Astrocyte of the cerebellum (primary cell): ENCODE data around the gene BMP8A.
A peak's percentile ranks its signal among the peaks of the same experiment; 100 is the strongest.

Experiments used
- DNase-seq: peaks from one replicate; pipeline ENCODE4 v3.0.0-alpha.2; 2011; ENCODE audit warnings: low read depth
- H3K4me3 ChIP-seq: 2 replicates; pipeline ENCODE4 v1.5.1; 2011; ENCODE audit warnings: mild to moderate bottlenecking, low read depth, low read length, moderate library complexity
- in situ Hi-C: cut with HindIII; loops from 2 replicates; pipeline ENCODE4 v1.10.0; 2017; ENCODE audit warnings: low sequenced_read_pairs
- TF ChIP-seq, protein P1 (sequence below): IDR thresholded peaks from 2 replicates; pipeline ENCODE4 v1.5.1; 2012; ENCODE audit warnings: low read length, low read depth, moderate library complexity, mild to moderate bottlenecking; ENCODE audit errors: missing control alignments

BMP8A gene

DNA sequence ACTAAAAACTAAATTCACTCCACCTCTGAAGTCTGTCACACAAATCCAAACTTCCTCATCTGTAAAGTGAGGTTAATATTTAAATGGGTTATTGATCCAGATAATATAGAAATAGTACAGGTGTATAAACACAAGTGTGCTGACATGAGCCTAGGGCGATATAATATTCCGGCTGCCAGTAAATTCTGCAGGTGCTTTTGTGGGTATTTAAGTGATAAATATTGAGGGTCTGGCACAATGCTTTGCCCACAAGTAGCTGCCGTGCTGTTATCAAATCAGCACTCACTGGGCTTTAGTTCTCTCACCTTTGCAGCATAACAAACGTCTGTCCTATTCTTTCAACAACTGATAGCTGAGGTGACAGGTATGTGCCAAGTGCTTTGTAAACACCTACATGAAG is 77.6 kb downstream of the BMP8A start:
- H3K4me3 ChIP-seq, result no peak overlapping the region
- in situ Hi-C loops, result no loop called here
- TF ChIP-seq, protein P1, sequence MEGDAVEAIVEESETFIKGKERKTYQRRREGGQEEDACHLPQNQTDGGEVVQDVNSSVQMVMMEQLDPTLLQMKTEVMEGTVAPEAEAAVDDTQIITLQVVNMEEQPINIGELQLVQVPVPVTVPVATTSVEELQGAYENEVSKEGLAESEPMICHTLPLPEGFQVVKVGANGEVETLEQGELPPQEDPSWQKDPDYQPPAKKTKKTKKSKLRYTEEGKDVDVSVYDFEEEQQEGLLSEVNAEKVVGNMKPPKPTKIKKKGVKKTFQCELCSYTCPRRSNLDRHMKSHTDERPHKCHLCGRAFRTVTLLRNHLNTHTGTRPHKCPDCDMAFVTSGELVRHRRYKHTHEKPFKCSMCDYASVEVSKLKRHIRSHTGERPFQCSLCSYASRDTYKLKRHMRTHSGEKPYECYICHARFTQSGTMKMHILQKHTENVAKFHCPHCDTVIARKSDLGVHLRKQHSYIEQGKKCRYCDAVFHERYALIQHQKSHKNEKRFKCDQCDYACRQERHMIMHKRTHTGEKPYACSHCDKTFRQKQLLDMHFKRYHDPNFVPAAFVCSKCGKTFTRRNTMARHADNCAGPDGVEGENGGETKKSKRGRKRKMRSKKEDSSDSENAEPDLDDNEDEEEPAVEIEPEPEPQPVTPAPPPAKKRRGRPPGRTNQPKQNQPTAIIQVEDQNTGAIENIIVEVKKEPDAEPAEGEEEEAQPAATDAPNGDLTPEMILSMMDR, result no peak
- no peak for DNase-seq

DNA sequence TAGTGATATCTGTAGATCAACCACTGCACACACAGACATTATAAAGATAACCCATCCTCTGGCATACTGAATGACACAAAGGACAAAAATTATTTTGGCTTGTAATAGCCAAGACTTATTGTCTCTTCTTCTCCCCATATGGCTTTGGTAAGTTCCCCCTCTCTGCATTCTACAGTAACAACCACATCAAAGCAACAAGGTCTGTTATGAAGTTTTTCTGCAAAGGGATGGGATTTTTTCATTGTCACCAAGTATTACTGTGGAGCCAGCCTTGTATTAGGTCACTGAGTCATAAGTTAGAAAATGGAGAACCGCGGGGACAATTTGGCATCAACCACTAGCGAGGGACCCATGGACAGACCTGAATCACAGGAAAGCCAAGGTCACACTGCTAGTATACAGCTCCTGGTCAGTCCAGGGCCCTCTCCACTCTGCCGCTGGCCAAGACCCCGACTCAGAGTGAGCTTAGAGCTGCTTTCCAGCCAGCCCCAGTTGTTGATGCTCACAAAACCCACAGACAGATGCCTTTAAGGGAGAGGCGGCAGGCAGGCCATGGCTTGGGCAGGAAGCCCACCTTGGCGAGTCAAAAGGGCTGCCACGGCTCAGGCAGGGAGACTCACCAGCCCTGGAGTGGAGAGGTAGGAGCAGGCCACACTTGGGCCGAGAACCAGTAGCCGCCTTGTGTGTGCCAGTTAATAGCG is 79.2 kb downstream of the BMP8A start:
- in situ Hi-C loops, result no loop called here
- H3K4me3 ChIP-seq, result no peak overlapping the region
- no peak for DNase-seq
- TF ChIP-seq, protein P1, result no peak

DNA sequence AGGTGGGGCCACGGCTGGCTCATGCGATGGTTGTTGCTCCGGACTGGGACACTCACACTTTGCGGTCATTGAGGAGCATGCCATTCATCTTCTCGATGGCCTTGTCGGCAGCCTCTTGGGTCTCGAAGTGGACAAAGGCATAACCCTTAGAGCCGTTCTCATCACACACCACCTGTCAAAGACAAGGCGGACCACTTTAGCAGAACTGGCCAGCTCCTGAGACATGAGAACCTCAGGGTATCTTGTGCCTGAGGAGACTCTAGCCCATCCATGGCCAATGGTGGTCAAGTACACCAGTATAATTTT is 79.7 kb downstream of the BMP8A start:
- in situ Hi-C loops, result no loop called here
- no peak for DNase-seq
- TF ChIP-seq, protein P1, result no peak

DNA sequence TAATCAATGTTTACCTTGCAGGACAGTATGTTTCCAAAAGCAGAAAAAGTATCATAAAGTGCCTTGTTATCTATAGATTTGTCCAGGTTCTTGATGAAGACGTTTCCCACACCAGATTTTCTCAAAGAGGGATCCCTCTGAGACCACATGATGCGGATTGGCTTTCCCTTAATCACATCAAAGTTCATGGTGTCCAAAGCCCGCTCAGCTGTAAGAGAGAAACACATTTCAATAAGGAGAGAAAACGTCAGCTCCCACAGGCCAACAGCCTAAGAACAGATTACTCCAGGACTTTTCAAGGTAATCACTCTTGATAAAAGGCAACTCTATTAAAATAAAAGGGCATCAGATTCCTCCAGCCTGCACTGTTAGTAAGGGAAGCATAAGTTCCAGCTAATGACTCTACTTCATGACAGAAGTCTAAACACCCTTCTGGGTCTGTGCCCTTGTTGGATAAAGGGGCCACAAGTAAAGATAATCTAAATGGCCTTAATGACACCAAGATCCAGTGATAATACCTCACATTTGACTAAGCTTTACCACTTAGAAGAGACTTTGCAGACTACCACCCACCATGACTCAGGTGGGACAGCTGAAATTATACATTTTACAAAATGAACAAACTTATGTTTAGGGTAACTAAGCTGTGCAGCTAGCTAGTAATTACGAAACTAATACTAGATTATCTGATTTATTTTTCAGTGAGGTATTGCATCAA is 81.1 kb downstream of the BMP8A start:
- TF ChIP-seq, protein P1, result no peak
- H3K4me3 ChIP-seq, result no peak overlapping the region
- no peak for DNase-seq
- in situ Hi-C loops, result no loop called here

More for the DNA sequence above, 79.7 kb downstream of the BMP8A start:
- no peak overlapping the region for H3K4me3 ChIP-seq

DNA sequence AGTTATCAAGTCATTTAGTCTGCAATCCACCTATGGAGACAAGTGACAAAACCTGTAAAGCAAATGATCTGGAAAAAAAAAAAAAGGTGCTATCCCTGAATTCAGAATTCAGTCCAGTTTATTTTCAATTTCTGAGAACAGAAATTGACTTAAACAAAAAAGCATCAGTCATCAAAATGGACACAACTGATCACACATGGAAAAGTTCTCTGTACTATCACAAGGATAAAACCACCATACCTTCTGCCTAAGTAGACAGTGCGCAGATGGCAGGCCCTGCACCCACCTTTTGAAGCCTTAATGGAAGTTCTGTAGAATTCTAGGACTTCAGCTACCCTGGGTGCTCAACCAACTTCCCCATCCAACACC is 81.6 kb downstream of the BMP8A start:
- DNase-seq, result no peak
- H3K4me3 ChIP-seq, result peak overlapping the region; percentile 8
- in situ Hi-C loops, result no loop called here
- TF ChIP-seq, protein P1, result no peak

DNA sequence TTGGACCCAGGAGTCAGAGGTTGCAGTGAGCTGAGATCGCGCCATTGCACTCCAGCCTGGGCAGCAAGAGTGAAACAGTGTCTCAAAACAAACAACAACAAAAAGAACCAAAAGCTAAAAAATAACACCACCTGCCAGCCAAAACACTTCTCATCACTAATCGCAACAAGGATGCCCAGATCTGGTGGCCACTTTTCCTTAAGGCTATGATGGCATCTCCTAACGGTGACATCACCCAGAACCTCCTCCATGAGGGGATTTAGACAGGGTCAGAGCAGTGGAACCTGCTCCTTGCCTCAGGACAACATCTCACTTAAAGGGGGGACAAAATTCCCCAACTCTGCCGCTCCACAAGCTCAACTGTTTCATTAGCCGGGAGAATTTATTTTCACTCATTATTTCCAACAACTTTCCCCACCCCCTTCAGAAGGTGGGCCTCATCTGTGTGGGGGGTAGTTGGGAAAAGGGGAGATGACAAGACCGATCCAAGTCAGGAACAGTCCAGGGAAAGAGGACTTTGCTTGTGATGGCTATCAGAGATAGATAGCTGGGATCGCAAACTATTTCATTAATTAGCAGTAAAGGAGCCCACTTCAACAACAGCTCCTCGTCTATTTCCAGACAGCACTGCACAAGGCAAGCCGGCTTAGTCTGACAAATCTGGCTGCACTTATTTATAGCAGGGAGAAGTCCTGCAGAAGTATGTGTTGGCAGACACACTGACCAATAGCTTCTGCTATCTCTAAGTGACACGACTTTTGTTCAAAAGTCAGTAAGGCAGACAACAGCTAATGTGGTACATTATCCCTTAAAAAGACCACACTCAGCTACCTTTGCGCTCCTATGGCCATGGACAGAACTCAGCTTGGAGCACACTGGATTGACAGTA is 82.5 kb downstream of the BMP8A start:
- H3K4me3 ChIP-seq, result peak overlapping the region; percentile 82
- DNase-seq, result no peak
- in situ Hi-C loops, result no loop called here
- TF ChIP-seq, protein P1, result no peak
